ENCODE measurements around the gene CSF2RB. TPM values are rescaled to one million over a fixed set of nuclear protein-coding genes. Genes with fewer than 3 reads are reported as not detected.

The CSF2RB gene
- total RNA-seq, 6 experiments from 2014 or later, result 0.88 to 4.7 (median 2.4) TPM

DNA sequence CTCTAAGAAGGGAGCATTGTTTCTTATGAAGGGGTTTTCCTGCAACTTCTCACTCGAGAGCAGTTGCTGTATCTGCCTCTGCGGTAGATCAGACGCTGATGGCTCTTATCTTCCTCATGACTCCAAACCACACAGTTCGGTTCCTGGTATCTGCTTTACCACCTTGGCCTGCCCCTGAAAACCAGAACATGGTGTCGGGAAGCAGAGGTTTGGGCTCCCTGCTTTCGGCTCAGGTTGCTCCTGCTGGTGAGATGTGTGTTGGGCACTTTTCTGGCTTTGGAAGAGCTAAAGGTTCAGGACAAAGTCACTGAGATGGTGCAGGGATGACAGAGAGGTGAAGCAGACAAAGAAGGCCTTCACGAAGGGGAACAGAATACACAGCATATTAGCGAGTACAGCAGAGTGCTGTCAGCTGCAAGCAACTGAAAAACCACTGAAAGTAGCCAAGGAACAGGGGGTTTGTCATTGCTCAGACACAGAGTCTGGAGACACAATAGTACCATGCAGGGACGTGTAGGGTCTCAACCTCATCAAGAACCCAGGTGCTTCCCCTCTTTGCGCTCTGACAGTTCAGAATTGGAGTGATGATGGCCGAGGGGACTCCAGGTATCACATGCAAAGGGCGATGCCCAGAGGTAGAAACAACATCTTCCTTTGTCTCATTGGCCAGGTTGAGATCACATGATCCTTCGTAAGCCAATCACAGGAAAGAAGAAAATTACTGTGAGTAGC lies 11.9 kb upstream of the CSF2RB start:
- 64% methylated on average over 12 of the region's 13 CpGs for WGBS (ENCODE audit: insufficient coverage, low coverage, low lambda C conversion rate, missing lambda C conversion rate)
- Histone ChIP-seq H3K4me1 (no peaks in the 10 kb centered on the region), H3K36me3 (no peaks in the 10 kb centered on the region), H3K27ac (no peak overlapping the region), H3K9me3 (no peaks in the 10 kb centered on the region), H3K4me3 (no peak overlapping the region), H3K27me3 (no peaks in the 10 kb centered on the region)
- no peak for TF ChIP-seq POLR2A (IDR thresholded peaks at IDR 0.05)
- TF ChIP-seq, protein P1, sequence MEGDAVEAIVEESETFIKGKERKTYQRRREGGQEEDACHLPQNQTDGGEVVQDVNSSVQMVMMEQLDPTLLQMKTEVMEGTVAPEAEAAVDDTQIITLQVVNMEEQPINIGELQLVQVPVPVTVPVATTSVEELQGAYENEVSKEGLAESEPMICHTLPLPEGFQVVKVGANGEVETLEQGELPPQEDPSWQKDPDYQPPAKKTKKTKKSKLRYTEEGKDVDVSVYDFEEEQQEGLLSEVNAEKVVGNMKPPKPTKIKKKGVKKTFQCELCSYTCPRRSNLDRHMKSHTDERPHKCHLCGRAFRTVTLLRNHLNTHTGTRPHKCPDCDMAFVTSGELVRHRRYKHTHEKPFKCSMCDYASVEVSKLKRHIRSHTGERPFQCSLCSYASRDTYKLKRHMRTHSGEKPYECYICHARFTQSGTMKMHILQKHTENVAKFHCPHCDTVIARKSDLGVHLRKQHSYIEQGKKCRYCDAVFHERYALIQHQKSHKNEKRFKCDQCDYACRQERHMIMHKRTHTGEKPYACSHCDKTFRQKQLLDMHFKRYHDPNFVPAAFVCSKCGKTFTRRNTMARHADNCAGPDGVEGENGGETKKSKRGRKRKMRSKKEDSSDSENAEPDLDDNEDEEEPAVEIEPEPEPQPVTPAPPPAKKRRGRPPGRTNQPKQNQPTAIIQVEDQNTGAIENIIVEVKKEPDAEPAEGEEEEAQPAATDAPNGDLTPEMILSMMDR (IDR thresholded peaks at IDR 0.05), result no peak
- intact Hi-C loops (cut with DNase I), result no loop called here
- no peak for ATAC-seq
- no peak for DNase-seq

DNA sequence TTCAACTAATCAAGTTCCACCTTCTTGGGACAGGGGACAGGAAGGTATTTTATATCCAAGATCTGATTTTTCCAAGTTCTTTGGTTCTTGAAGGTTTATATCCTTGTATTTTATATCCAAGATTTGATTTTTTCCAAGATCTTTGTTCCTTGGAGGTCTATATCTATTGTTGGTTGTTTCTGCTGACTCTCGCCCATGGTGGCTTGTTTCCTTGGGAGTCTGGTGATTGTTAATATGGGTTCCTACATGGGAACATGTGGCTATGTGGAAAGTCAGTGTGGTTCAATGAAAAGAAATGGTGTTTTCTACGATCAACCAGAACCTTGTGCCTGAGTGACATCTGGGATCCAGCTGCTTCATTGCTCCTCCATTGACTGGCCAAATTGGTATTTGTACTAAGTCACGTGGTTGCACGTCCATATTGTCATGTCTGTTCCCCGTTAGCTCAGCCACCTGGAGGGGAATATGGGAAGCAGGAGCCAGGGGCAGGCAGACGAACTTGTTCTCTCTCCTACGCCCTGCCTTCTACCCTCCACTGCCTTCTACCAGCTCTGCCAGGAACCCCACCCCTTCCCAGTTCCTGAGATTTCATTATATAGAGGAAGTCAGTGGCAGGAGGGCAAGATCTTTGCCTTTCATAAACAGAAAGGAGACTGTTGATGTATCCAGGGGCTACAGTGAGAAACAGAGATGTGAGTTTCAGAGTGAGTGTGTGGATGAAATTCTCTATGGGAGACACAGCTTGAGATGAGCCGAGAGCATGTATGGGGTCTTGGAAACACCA lies 11.1 kb upstream of the CSF2RB start:
- ATAC-seq (peak; percentile 16 to 42 (median 27)), DNase-seq (no peak)
- no peaks in the 10 kb centered on the region for H3K9me3 ChIP-seq
- no peaks in the 10 kb centered on the region for H3K36me3 ChIP-seq
- H3K4me3 ChIP-seq, result no peak overlapping the region
- TF ChIP-seq POLR2A (IDR thresholded peaks at IDR 0.05), result no peak
- TF ChIP-seq, protein P1 (IDR thresholded peaks at IDR 0.05), result no peak
- H3K27me3 ChIP-seq, result no peaks in the 10 kb centered on the region
- no peak overlapping the region for H3K27ac ChIP-seq
- no peaks in the 10 kb centered on the region for H3K4me1 ChIP-seq
- 49% methylated on average over 7 of the region's 8 CpGs for WGBS (ENCODE audit: insufficient coverage, low coverage, low lambda C conversion rate, missing lambda C conversion rate)
- intact Hi-C loops (cut with DNase I), result no loop called here

DNA sequence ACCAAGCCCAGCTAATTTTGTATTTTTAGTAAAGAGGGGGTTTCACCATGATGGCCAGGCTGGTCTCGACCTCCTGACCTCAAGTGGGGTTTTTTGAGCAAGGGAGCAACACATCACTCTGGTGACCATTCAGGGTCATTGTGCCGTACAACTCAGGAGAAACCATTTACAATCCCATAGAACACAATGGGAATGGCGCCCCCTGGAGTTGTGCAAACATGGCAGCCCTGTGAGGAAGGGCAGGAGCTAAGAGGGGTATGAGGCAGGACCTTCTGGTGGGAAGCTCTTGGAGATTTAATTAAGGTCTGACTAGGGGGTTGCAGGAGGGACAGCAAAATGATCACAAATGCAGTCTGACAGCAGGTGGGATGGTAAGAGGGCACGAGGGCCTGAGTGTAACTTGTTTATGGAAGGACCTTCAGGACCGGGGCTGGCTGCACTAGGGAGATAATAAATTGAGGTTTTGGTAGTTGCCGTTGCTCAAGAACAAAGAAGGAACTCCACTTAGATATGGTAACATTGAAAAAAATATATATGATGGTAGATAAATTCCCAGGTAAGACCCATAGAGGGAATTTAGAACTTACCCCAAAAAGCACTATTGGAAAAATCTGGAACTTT lies 9.1 kb upstream of the CSF2RB start:
- TF ChIP-seq, protein P1 (IDR thresholded peaks at IDR 0.05), result no peak
- TF ChIP-seq POLR2A (IDR thresholded peaks at IDR 0.05), result no peak
- H3K27me3 ChIP-seq, result no peaks in the 10 kb centered on the region
- H3K4me3 ChIP-seq, result no peak overlapping the region
- intact Hi-C loops (cut with DNase I), result no loop called here
- no peak overlapping the region for H3K27ac ChIP-seq
- no peak for ATAC-seq
- DNase-seq, result no peak
- no peaks in the 10 kb centered on the region for H3K4me1 ChIP-seq
- H3K36me3 ChIP-seq, result no peaks in the 10 kb centered on the region
- no peaks in the 10 kb centered on the region for H3K9me3 ChIP-seq
- WGBS (ENCODE audit: insufficient coverage, low coverage, low lambda C conversion rate, missing lambda C conversion rate), result 59% methylated on average over 6 of the region's 6 CpGs

DNA sequence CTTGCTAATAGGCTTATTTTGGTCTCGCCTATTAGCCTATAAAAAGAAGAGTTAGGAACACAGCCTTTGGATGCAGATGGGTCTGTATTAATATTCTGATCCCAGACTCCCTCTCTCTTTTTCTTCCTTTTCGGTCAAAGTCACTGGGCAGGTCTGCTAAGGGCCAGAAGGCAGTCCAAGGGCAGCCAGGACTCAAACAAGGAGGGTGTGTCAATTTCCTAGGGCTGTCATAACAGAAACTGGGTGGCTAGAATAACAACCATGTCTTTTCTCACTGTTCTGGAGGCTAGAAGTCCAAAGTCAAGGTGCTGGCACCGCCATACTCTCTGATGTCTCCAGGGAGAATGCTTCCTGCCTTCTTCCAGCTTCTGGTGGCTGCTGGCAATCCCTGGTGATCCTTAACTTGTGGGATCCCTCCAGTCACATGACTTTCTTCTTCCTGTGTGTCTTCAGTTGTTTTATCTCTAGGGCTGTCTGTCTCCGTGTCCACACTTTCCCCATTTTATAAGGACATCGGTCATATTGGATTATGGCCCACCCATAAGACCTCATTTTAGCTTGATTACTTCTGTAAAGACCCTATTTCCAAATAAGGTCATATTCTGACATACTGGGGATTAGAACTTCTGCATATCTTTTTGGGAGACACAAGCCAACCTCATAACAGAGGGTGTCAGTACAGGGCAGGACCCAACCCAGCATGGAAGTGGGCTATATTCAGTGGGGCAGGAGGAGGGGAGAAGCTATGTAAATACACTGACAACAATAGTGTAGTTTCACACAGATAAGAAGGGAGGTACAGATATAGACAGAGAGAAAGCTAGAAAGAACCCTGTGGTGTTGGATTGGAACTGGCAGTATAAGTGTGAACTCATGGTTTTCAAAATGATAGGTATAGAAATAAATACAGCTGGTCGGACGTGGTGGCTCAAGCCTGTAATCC lies 5.9 kb upstream of the CSF2RB start:
- WGBS (ENCODE audit: insufficient coverage, low coverage, low lambda C conversion rate, missing lambda C conversion rate), result 56% methylated on average over 6 of the region's 7 CpGs
- TF ChIP-seq POLR2A (IDR thresholded peaks at IDR 0.05), result no peak
- TF ChIP-seq, protein P1 (IDR thresholded peaks at IDR 0.05), result no peak
- DNase-seq (no peak), ATAC-seq (no peak)
- Histone ChIP-seq H3K36me3 (no peaks in the 10 kb centered on the region), H3K27ac (no peak overlapping the region), H3K9me3 (no peaks in the 10 kb centered on the region), H3K4me1 (no peaks in the 10 kb centered on the region), H3K4me3 (no peak overlapping the region), H3K27me3 (no peaks in the 10 kb centered on the region)
- intact Hi-C loops (cut with DNase I), result no loop called here

All from right lobe of liver (tissue), 6 donors.